Measurements from ENCODE around the gene KRT5.

DNA sequence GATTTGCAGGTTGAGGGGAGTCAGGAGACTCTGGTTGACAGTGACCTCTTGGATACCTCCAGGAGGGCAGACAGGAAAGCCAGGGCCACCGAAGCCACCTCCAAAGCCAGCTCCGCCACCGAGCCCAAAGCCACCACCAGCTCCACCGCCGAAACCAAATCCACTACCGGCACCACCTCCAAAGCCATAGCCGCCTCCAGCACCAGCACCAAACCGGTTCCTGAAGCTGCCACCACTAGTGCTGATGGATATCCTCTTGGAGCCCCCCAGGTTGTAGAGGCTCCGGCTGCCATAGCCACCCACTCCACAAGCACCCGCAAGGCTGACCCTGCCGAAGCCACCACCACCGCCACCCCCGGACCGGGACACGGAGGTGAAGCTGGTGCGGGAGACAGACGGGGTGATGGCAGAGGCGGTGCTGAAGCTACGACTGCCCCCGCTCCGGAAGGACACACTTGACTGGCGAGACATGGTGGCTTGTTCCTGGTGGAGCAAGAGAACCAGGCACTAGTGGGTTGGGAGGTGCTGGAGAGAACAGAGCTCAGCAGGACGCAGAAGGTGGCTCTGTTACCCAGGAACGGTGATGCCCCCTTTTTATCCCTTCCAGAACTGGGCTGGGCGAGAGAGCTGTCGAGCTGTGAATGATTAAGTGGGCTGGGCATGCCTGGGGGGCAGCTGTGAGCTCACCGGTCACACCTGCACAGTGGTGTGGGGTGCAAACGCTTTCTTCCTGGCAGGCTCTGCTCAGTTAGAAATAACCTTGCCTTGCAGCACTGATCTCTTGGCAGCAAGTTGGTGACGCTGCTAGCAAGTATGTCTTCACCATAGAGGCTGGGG is at the start of gene KRT5:
- TF ChIP-seq, protein P1, sequence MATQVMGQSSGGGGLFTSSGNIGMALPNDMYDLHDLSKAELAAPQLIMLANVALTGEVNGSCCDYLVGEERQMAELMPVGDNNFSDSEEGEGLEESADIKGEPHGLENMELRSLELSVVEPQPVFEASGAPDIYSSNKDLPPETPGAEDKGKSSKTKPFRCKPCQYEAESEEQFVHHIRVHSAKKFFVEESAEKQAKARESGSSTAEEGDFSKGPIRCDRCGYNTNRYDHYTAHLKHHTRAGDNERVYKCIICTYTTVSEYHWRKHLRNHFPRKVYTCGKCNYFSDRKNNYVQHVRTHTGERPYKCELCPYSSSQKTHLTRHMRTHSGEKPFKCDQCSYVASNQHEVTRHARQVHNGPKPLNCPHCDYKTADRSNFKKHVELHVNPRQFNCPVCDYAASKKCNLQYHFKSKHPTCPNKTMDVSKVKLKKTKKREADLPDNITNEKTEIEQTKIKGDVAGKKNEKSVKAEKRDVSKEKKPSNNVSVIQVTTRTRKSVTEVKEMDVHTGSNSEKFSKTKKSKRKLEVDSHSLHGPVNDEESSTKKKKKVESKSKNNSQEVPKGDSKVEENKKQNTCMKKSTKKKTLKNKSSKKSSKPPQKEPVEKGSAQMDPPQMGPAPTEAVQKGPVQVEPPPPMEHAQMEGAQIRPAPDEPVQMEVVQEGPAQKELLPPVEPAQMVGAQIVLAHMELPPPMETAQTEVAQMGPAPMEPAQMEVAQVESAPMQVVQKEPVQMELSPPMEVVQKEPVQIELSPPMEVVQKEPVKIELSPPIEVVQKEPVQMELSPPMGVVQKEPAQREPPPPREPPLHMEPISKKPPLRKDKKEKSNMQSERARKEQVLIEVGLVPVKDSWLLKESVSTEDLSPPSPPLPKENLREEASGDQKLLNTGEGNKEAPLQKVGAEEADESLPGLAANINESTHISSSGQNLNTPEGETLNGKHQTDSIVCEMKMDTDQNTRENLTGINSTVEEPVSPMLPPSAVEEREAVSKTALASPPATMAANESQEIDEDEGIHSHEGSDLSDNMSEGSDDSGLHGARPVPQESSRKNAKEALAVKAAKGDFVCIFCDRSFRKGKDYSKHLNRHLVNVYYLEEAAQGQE (IDR thresholded peaks at IDR 0.05): no peak
- TF ChIP-seq, protein P2, sequence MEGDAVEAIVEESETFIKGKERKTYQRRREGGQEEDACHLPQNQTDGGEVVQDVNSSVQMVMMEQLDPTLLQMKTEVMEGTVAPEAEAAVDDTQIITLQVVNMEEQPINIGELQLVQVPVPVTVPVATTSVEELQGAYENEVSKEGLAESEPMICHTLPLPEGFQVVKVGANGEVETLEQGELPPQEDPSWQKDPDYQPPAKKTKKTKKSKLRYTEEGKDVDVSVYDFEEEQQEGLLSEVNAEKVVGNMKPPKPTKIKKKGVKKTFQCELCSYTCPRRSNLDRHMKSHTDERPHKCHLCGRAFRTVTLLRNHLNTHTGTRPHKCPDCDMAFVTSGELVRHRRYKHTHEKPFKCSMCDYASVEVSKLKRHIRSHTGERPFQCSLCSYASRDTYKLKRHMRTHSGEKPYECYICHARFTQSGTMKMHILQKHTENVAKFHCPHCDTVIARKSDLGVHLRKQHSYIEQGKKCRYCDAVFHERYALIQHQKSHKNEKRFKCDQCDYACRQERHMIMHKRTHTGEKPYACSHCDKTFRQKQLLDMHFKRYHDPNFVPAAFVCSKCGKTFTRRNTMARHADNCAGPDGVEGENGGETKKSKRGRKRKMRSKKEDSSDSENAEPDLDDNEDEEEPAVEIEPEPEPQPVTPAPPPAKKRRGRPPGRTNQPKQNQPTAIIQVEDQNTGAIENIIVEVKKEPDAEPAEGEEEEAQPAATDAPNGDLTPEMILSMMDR (IDR thresholded peaks at IDR 0.05; ENCODE audit: low read depth, low read length, missing input control): no peak
- TF ChIP-seq RXRA (IDR thresholded peaks at IDR 0.05) (no peak), YY1 (IDR thresholded peaks at IDR 0.05) (no peak), FOXA1 (IDR thresholded peaks at IDR 0.05) (no peak), TAF1 (conservative IDR thresholded peaks at IDR 0.05) (no peak), EGR1 (IDR thresholded peaks at IDR 0.05; ENCODE audit: low read depth in 2 of 2) (no peak), HNF4G (IDR thresholded peaks at IDR 0.05) (no peak), FOXA2 (IDR thresholded peaks at IDR 0.05) (no peak)
- TF ChIP-seq, protein P3, sequence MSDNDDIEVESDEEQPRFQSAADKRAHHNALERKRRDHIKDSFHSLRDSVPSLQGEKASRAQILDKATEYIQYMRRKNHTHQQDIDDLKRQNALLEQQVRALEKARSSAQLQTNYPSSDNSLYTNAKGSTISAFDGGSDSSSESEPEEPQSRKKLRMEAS (IDR thresholded peaks at IDR 0.05): no peak

All from liver (tissue), 3 donors.